Measurements from ENCODE around the gene LRGUK. TPM values are rescaled to one million over a fixed set of nuclear protein-coding genes. Genes with fewer than 3 reads are reported as not detected.

LRGUK gene
- total and polyA plus RNA-seq, 2 of the 8 experiments (the other 6 are each of a cell fraction or from before 2014, with no cell fraction given), result 1.5 to 3.6 TPM

- Histone ChIP-seq H3K23me2 (ENCODE audit: low read depth, low read length) (no peaks in the 10 kb centered on the region), H3K56ac (replicated peaks; ENCODE audit: insufficient read length, low read depth, low read length) (no peak overlapping the region), H3K23ac (ENCODE audit: insufficient read length) (no peak overlapping the region), H3K4me3 (ENCODE audit: extremely low read depth in 1 of 4, insufficient read depth in 2 of 4, low read depth in 3 of 4, low read length in 4 of 4) (no peak overlapping the region), H2BK12ac (ENCODE audit: low read depth, low read length) (no peak overlapping the region), H3K9ac (replicated peaks in 1 of 4; ENCODE audit: extremely low read depth in 1 of 4, low read depth in 3 of 4, low read length in 3 of 4) (no peak overlapping the region), H4K5ac (ENCODE audit: insufficient read length, low read depth, low read length) (no peak overlapping the region), H4K91ac (replicated peaks; ENCODE audit: insufficient read length, low read length) (no peak overlapping the region), H2BK120ac (replicated peaks; ENCODE audit: low read depth, low read length) (no peak overlapping the region), H3K27me3 (replicated peaks in 1 of 4; ENCODE audit: control insufficient read depth in 3 of 4, extremely low read depth in 1 of 4, insufficient read depth in 3 of 4, low read length in 3 of 4) (no peaks in the 10 kb centered on the region), H3K79me1 (ENCODE audit: low read depth, low read length) (no peaks in the 10 kb centered on the region), H4K8ac (ENCODE audit: extremely low read depth, insufficient read depth, low read length) (no peak overlapping the region), H2AK5ac (ENCODE audit: low read depth, low read length) (no peak overlapping the region), H3K36me3 (ENCODE audit: control insufficient read depth in 2 of 4, insufficient read depth in 4 of 4, low read length in 3 of 4) (peaks cover 0 to 5% (median 2%) of the 10 kb centered on the region in 4 experiments; a peak in 2 of 8 replicates), H3K18ac (ENCODE audit: extremely low read depth, low read length) (no peak overlapping the region), H3K4me2 (ENCODE audit: insufficient read depth in 1 of 2, low read depth in 2 of 2, low read length in 2 of 2) (no peak overlapping the region), H2AFZ (ENCODE audit: low read length) (no peak overlapping the region), H2BK20ac (ENCODE audit: low read length) (no peak overlapping the region), H4K20me1 (replicated peaks in 1 of 2; ENCODE audit: control insufficient read depth in 1 of 2, insufficient read depth in 2 of 2, low read length in 2 of 2) (no peaks in the 10 kb centered on the region), H2BK5ac (ENCODE audit: low read depth, low read length) (no peak overlapping the region), H3K79me2 (ENCODE audit: control insufficient read depth in 1 of 2, insufficient read depth in 2 of 2, low read length in 2 of 2) (no peaks in the 10 kb centered on the region), H2BK15ac (ENCODE audit: low read length) (no peak overlapping the region), H3K4me1 (replicated peaks in 1 of 4; ENCODE audit: control insufficient read depth in 3 of 4, insufficient read depth in 4 of 4, low read length in 3 of 4) (no peaks in the 10 kb centered on the region; a peak in 1 of 7 replicates), H3K4ac (replicated peaks; ENCODE audit: insufficient read length, low read depth, low read length) (no peak overlapping the region), H3K14ac (ENCODE audit: insufficient read length) (no peak overlapping the region), H3K27ac (ENCODE audit: low read depth, low read length) (no peak overlapping the region), H3K9me3 (ENCODE audit: insufficient read depth in 2 of 2, low read depth in 1 of 2, low read length in 1 of 2) (no peaks in the 10 kb centered on the region)
- FAIRE-seq, result no peak
- WGBS, 2 experiments (ENCODE audit: extremely low coverage in 1 of 2, insufficient coverage in 1 of 2, insufficient read length in 1 of 2, insufficient replicate concordance in 2 of 2, low coverage in 1 of 2, low lambda C conversion rate in 2 of 2, missing lambda C conversion rate in 1 of 2), result 91% methylated on average over 7 of the region's 7 CpGs; no CpG with 5 or more reads in 1 of the 2 experiments
- ChIA-PET CTCF (ENCODE audit: partially characterized antibody) (interaction anchor here (1.3 to 2.1 kb wide), 4 partner anchors 11 to 132 kb away, joined by 3 to 8 read pairs (median 4); no protein-coding TSS in a partner anchor), POLR2A (ENCODE audit: partially characterized antibody) (interaction anchor here (0.8 to 1.7 kb wide), 3 partner anchors 11 to 131 kb away, joined by 3 to 6 read pairs (median 4); partner anchors contain the start of gene SLC35B4)
- DNase-seq (ENCODE audit: low read depth in 1 of 2, low spot score in 2 of 2), result no peak
- no peak for TF ChIP-seq EP300 (IDR thresholded peaks at IDR 0.05; ENCODE audit: borderline replicate concordance in 1 of 2, low read depth in 2 of 2, low read length in 2 of 2)
- no peak for TF ChIP-seq SIRT6 (IDR thresholded peaks at IDR 0.05; ENCODE audit: low read length)
- no peak for TF ChIP-seq BRCA1 (IDR thresholded peaks at IDR 0.05; ENCODE audit: low read depth, low read length)
- no peak for TF ChIP-seq USF2 (IDR thresholded peaks at IDR 0.05; ENCODE audit: low read length)
- no peak for TF ChIP-seq RFX5 (IDR thresholded peaks at IDR 0.05; ENCODE audit: borderline replicate concordance, low read depth, low read length)
- no peak for TF ChIP-seq POLR2AphosphoS5 (IDR thresholded peaks at IDR 0.05; ENCODE audit: low read depth, low read length)
- no peak for TF ChIP-seq TBP (IDR thresholded peaks at IDR 0.05; ENCODE audit: low read depth, low read length)
- TF ChIP-seq TEAD4 (IDR thresholded peaks at IDR 0.05; ENCODE audit: low read depth, low read length), result no peak
- TF ChIP-seq SP2 (IDR thresholded peaks at IDR 0.05; ENCODE audit: low read length), result no peak
- TF ChIP-seq RAD21 (IDR thresholded peaks at IDR 0.05 in 1 of 2, conservative IDR thresholded peaks at IDR 0.05 in 1 of 2; ENCODE audit: low read depth in 2 of 2, low read length in 2 of 2), result no peak
- no peak for TF ChIP-seq KDM4A (IDR thresholded peaks at IDR 0.05; ENCODE audit: low read depth, low read length, severe bottlenecking)
- TF ChIP-seq TAF7 (optimal IDR thresholded peaks at IDR 0.05; ENCODE audit: borderline replicate concordance, low read depth, low read length), result no peak
- no peak for TF ChIP-seq YY1 (IDR thresholded peaks at IDR 0.05; ENCODE audit: low read depth, low read length)
- TF ChIP-seq POLR2A (IDR thresholded peaks at IDR 0.05; ENCODE audit: control extremely low read depth in 1 of 2, low read depth in 2 of 2, low read length in 2 of 2), result no peak
Observed at GRCh38 chr7:134289423-134289822, 162.3 kb downstream of the LRGUK start.
